GM08714 (cell line): Measurements from ENCODE around the gene SMPD4.
"Not testable (repeated sequence)": the region's sequence is repeated elsewhere in the genome, so short reads cannot be mapped to it uniquely, and the experiment has no call there.

Experiments
- H3K4me3 ChIP-seq: fragments of 200-500 bp; sonication (Bioruptor generic); 2 replicates; pipeline ENCODE4 v1.5.1; 2014; ENCODE audit warnings: mild to moderate bottlenecking, low read length, inconsistent platforms
- ZNF274 ChIP-seq: IDR thresholded peaks from 2 replicates; pipeline ENCODE4 v1.6.1; 2012; ENCODE audit warnings: mild to moderate bottlenecking, low read depth, low read length

Gene SMPD4

GRCh38 chr2:130135692-130136541 is 45.5 kb downstream of the SMPD4 start:
- no peak overlapping the region for H3K4me3 ChIP-seq
- TF ChIP-seq ZNF274, result no peak

DNA sequence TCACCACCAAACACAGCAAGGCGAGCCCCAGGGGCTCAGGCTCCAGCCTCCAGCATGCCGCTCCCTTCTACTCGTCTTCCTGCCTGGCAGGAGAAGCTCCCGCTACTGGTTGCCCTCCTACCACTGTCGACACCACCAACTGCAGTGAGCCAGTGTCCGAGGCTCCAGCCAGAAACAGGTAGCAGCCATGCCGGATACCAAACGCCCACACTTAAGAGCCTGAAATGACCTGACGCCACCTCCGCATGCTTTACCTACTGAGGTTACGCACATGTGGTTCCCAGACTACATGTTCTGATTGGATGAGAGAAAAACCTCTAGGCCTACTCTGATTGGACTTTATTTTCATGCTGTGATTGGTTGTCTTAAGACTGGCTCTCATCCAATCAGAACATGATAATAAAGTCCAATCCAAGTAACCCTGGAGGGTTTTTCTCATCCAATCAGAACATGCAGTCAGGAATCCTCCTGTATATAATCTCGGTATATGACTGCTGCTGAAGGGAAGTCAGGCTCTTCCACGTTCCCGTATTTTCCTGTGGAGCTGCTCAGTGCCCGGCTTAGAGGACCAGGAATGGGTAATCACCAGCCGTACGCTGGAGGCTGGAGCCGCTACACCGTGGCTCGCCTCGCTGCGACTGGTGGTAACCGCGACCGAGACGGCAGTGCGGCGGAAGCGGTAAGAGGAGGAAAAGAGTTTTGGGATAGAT is 52.1 kb downstream of the SMPD4 start, which contains the start of gene POTEF:
Gene POTEF (minus strand): TSS at position 103 of the 710 bp plus-strand sequence. CDS start 8,707 bp downstream, outside the sequence.
- H3K4me3 ChIP-seq, result not testable (repeated sequence)

GRCh38 chr2:130128464-130128863 is 52.9 kb downstream of the SMPD4 start:
- H3K4me3 ChIP-seq, result not testable (repeated sequence)

DNA sequence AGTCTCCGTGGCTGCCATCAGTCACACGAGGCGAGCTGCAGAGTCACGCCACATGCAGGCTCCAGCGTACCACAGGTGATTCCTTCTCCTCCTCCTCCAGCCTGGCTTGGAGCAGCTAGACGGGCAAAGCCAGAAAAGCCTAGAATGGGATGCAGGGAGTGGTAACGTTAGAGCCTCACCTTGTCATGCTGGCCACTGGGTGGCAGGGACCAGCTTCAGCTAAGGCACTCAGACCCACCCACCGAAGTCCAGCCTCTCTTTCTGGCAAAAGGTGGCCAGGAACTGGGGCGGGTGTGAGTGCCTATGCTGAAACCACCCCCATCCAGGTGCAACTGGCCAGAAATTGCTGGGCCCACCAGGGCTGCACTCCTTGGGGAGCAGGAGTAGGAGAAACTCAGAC is 53.7 kb downstream of the SMPD4 start:
- not testable (repeated sequence) for H3K4me3 ChIP-seq

- H3K4me3 ChIP-seq, result not testable (repeated sequence)
Measured at GRCh38 chr2:130120924-130121323, 60.5 kb downstream of the SMPD4 start.

- H3K4me3 ChIP-seq, result not testable (repeated sequence)
Measured at GRCh38 chr2:130102597-130103363, 78.6 kb downstream of the SMPD4 start.
